GM06990 (cell line): ENCODE results near the gene DDR2.
"Not testable (repeated sequence)": the region's sequence is repeated elsewhere in the genome, so short reads cannot be mapped to it uniquely, and the experiment has no call there.

Source experiments
- DNase-seq: peaks from one replicate; pipeline ENCODE4 v3.0.0-alpha.2; 2011; ENCODE audit not compliant: insufficient read length; ENCODE audit errors: extremely low read depth
- H3K27me3 ChIP-seq: replicated peaks from 2 replicates; pipeline ENCODE4 v1.6.0; 2011; ENCODE audit warnings: low read length; ENCODE audit not compliant: control insufficient read depth, insufficient read depth
- H3K36me3 ChIP-seq: 2 replicates; pipeline ENCODE4 v1.5.1; 2011; ENCODE audit warnings: low read length; ENCODE audit not compliant: control insufficient read depth, insufficient read depth
- H3K4me3 ChIP-seq: replicated peaks from 2 replicates; pipeline ENCODE4 v1.5.1; 2011; ENCODE audit warnings: low read depth, mild to moderate bottlenecking, control low read depth, low read length
- CTCF ChIP-seq: IDR thresholded peaks from 2 replicates; pipeline ENCODE4 v1.5.1; 2011; ENCODE audit warnings: low read length, control low read depth, mild to moderate bottlenecking, inconsistent platforms; ENCODE audit not compliant: insufficient read depth, poor library complexity, severe bottlenecking

DDR2 gene

GRCh38 chr1:162740755-162741154 lies 108.5 kb downstream of the DDR2 start:
- no peak for DNase-seq
- no peak for TF ChIP-seq CTCF
- Histone ChIP-seq H3K36me3 (no peaks in the 10 kb centered on the region), H3K27me3 (no peaks in the 10 kb centered on the region), H3K4me3 (no peak overlapping the region)

DNA sequence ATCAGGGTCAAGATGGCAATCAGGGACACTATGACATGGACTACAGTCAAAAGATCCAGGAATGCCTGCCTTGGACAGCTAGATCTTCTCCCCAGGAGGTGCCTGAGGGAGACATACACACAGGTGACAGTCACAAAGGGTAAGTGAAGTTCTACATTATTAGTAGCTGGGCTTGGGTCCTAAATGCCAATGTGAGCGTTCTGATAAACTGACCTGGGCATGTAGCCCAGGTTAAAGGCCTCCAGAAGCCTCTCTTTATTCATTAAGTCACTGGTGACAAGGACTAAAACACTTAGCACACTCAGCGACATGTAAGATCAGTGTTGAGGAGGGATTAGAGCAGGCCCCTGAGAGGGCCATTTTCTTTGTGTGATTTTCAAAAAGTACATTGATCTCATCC lies 109.3 kb downstream of the DDR2 start:
- Histone ChIP-seq H3K36me3 (no peaks in the 10 kb centered on the region), H3K4me3 (no peak overlapping the region), H3K27me3 (no peaks in the 10 kb centered on the region)
- DNase-seq: no peak
- TF ChIP-seq CTCF: no peak

- not testable (repeated sequence) for H3K4me3 ChIP-seq, DNase-seq, H3K36me3 ChIP-seq, H3K27me3 ChIP-seq
Observed at GRCh38 chr1:162746264-162746942, 114.1 kb downstream of the DDR2 start.

- no peak for DNase-seq
- H3K4me3 ChIP-seq: no peak overlapping the region
- 0 out of 2 replicates have a peak, but pooled peaks cover 2% of the 10 kb centered on the region for H3K36me3 ChIP-seq
- no peaks in the 10 kb centered on the region for H3K27me3 ChIP-seq
- no peak for TF ChIP-seq CTCF
Observed at GRCh38 chr1:162753001-162753658, 120.9 kb downstream of the DDR2 start.

- DNase-seq: no peak
- Histone ChIP-seq H3K36me3 (0 out of 2 replicates have a peak, but pooled peaks cover 2% of the 10 kb centered on the region), H3K27me3 (no peaks in the 10 kb centered on the region), H3K4me3 (no peak overlapping the region)
- TF ChIP-seq CTCF: no peak
Observed at GRCh38 chr1:162753998-162754585, 121.8 kb downstream of the DDR2 start.

DNA sequence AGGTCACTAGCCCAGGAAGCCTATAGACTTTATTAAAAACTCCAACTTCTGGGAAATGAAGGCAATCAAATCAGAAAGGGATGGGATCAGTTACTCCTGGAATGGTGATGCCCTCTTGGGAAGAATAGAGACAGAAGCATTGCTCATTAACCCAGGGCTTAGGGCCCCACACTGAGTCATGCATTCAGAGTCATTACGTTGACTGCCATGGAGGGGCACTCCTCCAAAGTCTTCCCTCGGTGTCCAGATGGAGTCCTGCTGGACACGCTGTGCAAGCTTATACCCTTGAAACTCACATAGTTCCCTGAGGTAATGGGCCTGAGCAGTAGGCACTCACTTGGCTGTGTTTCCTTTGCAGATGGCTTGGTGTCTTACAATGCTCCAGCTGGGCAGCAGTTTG lies 123.0 kb downstream of the DDR2 start:
- no peak for DNase-seq
- Histone ChIP-seq H3K36me3 (0 out of 2 replicates have a peak, but pooled peaks cover 2% of the 10 kb centered on the region), H3K27me3 (no peaks in the 10 kb centered on the region), H3K4me3 (no peak overlapping the region)
- TF ChIP-seq CTCF: no peak
